GM13976 (cell line): ENCODE results near the gene KRTAP5-11.
"Not testable (repeated sequence)": the region's sequence is repeated elsewhere in the genome, so short reads cannot be mapped to it uniquely, and the experiment has no call there.

Experiments
- DNase-seq: peaks from one replicate; pipeline ENCODE4 v3.0.0; 2012; ENCODE audit warnings: low spot score
- in situ Hi-C: fragments of 300-500 bp; cut with MboI; formaldehyde crosslinking; loops from one replicate; pipeline ENCODE4 v1.12.0; 2022; ENCODE audit warnings: low sequenced_read_pairs, mixed read lengths, inconsistent platforms; ENCODE audit not compliant: unreplicated experiment
- TF ChIP-seq, protein P1 (sequence below): IDR thresholded peaks from 2 replicates; pipeline ENCODE4 v1.5.1; 2012; ENCODE audit warnings: borderline replicate concordance, mild to moderate bottlenecking; ENCODE audit not compliant: insufficient read depth; ENCODE audit errors: extremely low read depth, missing control alignments, control extremely low read depth

Gene KRTAP5-11, protein sequence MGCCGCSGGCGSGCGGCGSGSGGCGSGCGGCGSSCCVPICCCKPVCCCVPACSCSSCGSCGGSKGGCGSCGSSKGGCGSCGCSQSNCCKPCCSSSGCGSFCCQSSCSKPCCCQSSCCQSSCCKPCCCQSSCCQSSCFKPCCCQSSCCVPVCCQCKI

DNA sequence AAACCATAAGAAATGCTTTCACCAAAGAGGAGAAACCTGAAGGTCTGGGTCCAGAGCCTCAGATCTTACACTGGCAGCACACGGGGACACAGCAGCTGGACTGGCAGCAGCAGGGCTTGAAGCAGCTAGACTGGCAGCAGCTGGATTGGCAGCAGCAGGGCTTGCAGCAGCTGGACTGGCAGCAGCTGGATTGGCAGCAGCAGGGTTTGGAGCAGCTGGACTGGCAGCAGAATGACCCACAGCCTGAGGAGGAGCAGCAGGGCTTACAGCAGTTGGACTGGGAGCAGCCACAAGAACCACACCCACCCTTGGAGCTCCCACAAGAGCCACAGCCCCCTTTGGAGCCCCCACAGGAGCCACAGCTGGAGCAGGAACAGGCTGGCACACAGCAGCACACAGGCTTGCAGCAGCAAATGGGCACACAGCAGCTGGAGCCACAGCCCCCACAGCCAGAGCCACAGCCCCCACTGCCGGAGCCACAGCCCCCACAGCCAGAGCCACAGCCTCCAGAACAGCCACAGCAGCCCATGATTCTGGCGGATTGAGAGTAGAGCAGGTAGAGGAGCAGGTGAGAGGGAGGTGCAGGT, at the start of gene KRTAP5-11:
KRTAP5-11 (minus strand) TSS at position 567 of the 587 bp plus-strand sequence; CDS start at position 529, 38 bp downstream.
- no peak for DNase-seq
- TF ChIP-seq, protein P1, sequence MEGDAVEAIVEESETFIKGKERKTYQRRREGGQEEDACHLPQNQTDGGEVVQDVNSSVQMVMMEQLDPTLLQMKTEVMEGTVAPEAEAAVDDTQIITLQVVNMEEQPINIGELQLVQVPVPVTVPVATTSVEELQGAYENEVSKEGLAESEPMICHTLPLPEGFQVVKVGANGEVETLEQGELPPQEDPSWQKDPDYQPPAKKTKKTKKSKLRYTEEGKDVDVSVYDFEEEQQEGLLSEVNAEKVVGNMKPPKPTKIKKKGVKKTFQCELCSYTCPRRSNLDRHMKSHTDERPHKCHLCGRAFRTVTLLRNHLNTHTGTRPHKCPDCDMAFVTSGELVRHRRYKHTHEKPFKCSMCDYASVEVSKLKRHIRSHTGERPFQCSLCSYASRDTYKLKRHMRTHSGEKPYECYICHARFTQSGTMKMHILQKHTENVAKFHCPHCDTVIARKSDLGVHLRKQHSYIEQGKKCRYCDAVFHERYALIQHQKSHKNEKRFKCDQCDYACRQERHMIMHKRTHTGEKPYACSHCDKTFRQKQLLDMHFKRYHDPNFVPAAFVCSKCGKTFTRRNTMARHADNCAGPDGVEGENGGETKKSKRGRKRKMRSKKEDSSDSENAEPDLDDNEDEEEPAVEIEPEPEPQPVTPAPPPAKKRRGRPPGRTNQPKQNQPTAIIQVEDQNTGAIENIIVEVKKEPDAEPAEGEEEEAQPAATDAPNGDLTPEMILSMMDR = no peak
- in situ Hi-C loops = no loop called here

DNA sequence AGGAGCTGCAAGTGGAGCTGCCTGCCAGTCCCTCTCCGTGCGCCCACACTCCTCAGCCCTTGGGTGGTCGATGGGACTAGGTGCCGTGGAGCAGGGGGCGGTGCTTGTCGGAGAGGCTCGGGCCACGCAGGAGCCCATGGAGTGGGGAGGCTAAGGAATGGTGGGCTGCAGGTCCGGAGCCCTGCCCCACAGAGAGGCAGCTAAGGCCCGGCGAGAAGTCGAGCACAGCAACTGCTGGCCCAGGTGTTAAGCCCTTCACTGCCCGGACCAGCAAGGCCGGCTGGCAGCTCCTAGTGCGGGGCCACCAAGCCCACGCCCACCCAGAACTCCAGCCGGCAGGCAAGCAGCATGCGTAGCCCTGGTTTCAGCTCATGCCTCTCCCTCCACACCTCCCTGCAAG, 48.9 kb upstream of the KRTAP5-11 start:
- DNase-seq, in situ Hi-C loops: not testable (repeated sequence)

- DNase-seq, in situ Hi-C loops: not testable (repeated sequence)
Measured at GRCh38 chr11:71630071-71630470, 47.4 kb upstream of the KRTAP5-11 start.

DNA sequence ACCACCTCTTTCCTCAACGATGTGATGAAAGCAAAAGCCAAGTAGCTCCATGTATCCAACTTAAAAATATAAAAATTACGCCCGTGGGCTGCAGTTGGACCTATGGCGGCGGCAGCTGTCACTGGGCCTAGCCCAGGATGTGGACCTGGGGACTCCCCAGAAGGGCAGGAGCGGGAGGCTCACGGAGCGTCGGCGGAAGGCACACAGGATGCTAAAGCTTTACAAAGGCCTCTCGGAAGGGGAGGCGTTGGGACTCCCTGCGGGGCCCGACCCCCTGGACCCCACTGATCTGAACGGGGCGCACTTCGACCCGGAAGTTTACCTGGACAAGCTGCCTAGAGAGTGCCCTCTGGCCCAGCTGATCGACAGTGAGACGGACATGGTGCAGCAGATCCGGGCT, 46.3 kb upstream of the KRTAP5-11 start:
- DNase-seq, in situ Hi-C loops: not testable (repeated sequence)

DNA sequence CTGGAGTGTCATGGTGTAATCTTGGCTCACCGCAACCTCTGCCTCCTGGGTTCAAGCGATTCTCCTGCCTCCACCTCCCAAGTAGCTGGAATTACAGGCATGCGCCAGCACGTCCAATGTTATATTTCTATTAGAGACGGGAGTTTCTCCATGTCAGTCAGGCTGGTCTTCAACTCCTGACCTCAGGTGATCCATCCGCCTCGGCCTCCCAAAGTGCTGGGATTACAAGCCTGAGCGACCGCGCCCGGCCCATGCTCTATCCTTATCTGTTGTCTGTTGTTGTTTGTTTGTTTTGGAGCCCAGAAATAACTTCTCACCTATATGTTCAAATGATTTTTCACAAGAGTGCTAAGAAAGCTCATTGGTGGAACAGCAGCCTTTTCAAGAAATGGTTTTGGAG, 40.6 kb upstream of the KRTAP5-11 start:
- DNase-seq, in situ Hi-C loops: not testable (repeated sequence)

GRCh38 chr11:71622561-71622960, 39.9 kb upstream of the KRTAP5-11 start:
- DNase-seq, in situ Hi-C loops: not testable (repeated sequence)

GRCh38 chr11:71615003-71615402, 32.3 kb upstream of the KRTAP5-11 start:
- DNase-seq, in situ Hi-C loops: not testable (repeated sequence)

DNA sequence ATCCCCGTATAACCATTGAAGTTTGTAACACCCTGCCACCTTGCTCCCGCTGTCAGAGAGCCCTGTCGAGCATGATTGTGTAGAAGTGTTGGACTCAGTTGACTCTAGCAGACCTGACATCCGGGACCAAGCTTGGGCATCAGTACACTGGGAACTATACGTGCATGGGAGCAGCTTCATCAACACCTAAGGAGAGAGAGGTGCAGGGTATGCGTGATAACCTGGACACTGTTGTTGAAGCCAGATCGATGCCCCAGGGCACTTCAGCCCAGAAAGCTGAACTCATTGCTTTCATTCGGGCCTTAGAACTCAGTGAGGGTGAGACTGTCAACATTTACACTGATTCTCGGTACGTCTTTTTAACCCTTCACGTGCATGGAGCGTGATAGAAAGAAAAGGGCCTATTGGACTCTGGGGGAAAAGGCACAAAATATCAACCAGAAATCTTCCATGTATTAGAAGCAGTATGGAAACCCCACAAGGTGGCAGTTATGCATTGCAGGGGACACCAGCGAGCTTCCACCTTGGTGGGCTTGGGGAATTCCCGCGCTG, 31.8 kb upstream of the KRTAP5-11 start:
- DNase-seq, in situ Hi-C loops: not testable (repeated sequence)

DNA sequence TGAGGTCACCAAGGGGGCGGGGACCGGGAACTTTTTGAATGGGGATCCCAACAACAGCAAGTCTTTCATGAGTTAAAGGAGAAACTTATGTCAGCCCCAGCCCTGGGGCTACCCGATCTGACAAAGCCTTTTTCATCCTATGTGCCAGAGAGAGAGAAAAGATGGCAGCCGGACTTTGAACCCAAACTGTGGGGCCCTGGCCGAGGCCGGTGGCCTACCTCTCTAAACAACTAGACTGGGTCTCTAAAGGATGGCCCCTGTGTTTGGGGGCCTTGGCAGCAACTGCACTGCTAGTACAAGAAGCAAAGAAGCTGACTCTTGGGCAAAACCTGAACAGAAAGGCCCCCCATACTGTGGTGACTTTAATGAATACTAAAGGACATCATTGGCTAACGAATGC, 31.3 kb upstream of the KRTAP5-11 start:
- DNase-seq, in situ Hi-C loops: not testable (repeated sequence)

DNA sequence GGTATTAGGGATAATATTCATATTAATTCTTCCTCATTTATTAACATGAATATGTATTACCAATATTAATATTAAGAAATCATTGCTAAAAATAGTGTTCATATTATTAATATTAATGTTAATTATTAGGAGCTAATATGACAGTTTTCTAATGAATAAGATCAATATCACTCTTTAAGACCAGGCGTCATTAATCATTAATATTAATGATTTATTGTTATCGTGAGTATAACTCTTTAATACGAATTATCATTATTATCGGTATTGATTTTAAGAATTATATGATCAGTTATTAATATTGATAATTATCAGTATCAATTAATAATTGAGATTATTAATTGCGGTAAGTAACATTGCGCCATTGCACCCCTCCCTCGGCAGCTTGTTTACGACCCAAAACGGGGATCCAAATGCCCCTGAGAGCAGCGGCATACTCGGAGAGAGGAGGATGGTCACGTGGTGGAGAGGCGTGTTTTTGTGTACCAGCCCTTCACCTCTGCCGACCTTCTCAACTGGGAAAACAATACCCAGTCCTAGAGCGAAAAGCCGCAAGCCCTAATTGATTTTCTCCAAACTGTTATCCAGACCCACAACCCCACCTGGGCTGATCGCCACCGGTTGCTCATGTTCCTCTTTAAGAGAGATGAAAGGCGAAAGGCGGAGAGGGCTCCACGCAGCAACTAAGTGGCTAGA, 28.7 kb upstream of the KRTAP5-11 start:
- in situ Hi-C loops, DNase-seq: not testable (repeated sequence)

- in situ Hi-C loops, DNase-seq: not testable (repeated sequence)
Measured at GRCh38 chr11:71608272-71608671, 25.6 kb upstream of the KRTAP5-11 start.

GRCh38 chr11:71607520-71608216, 25.0 kb upstream of the KRTAP5-11 start:
- DNase-seq, in situ Hi-C loops: not testable (repeated sequence)

DNA sequence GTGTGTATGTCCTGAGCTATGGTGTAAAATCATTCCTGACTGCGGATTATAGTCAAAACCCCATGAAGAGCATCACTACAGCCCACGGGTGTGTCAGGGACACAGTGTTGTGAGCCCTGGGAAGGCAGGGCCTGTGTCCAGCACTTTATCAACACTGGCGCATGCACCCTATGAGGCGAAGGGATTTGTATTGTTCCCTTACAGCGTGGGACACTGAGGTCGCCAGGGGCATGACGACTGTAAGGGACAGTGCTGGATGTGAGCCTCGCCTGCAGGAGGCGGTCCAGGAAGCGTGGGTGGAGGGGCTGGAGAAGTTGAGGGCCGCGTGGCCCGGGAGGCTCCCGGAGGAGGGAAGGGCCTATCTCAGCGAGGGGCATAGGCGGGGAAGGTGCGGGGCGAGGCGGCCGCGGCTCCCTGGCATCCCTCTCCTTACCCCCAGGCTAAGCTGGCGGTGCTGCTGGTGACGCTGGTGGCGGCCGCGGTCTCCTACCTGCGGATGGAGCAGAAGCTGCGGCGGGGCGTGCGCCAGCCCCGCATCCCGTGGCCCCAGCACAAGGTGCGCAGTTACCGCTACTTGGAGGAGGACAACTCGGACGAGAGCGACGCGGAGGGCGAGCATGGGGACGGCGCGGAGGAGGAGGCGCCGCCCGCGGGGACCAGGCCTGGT, 24.3 kb upstream of the KRTAP5-11 start:
- DNase-seq, in situ Hi-C loops: not testable (repeated sequence)

GRCh38 chr11:71604798-71605488, 22.3 kb upstream of the KRTAP5-11 start:
- in situ Hi-C loops, DNase-seq: not testable (repeated sequence)

GRCh38 chr11:71603221-71603620, 20.5 kb upstream of the KRTAP5-11 start:
- DNase-seq, in situ Hi-C loops: not testable (repeated sequence)

- DNase-seq, in situ Hi-C loops: not testable (repeated sequence)
Measured at GRCh38 chr11:71589546-71589920, 6.9 kb upstream of the KRTAP5-11 start.
